HUES6 (cell line): ENCODE results near the gene MYH15.

Source experiments
- H3K27ac ChIP-seq: 2 replicates; pipeline ENCODE4 v1.7.0; 2013; ENCODE audit warnings: low read depth, mild to moderate bottlenecking, low read length, inconsistent platforms
- H3K27me3 ChIP-seq: 2 replicates; pipeline ENCODE4 v1.6.1; 2013; ENCODE audit warnings: low read length; ENCODE audit not compliant: control insufficient read depth, insufficient read depth
- H3K36me3 ChIP-seq: 2 replicates; pipeline ENCODE4 v1.6.1; 2013; ENCODE audit warnings: low read length; ENCODE audit not compliant: control insufficient read depth, insufficient read depth
- H3K4me1 ChIP-seq: 2 replicates; pipeline ENCODE4 v1.6.1; 2013; ENCODE audit warnings: low read length; ENCODE audit not compliant: control insufficient read depth, insufficient read depth
- H3K4me3 ChIP-seq: 2 replicates; pipeline ENCODE4 v1.5.1; 2013; ENCODE audit warnings: low read depth, low read length
- H3K9ac ChIP-seq: one replicate; pipeline ENCODE4 v1.6.1; 2013; ENCODE audit warnings: mild to moderate bottlenecking, low read length
- H3K9me3 ChIP-seq: 2 replicates; pipeline ENCODE4 v1.6.1; 2013; ENCODE audit warnings: low read depth, low read length; ENCODE audit not compliant: control insufficient read depth, insufficient read depth

MYH15 gene

GRCh38 chr3:108493862-108494261 is 16.5 kb downstream of the MYH15 start:
- Histone ChIP-seq H3K9ac (no peak overlapping the region), H3K4me1 (no peaks in the 10 kb centered on the region), H3K9me3 (no peaks in the 10 kb centered on the region), H3K36me3 (no peaks in the 10 kb centered on the region), H3K4me3 (no peak overlapping the region), H3K27me3 (no peaks in the 10 kb centered on the region), H3K27ac (no peak overlapping the region)

DNA sequence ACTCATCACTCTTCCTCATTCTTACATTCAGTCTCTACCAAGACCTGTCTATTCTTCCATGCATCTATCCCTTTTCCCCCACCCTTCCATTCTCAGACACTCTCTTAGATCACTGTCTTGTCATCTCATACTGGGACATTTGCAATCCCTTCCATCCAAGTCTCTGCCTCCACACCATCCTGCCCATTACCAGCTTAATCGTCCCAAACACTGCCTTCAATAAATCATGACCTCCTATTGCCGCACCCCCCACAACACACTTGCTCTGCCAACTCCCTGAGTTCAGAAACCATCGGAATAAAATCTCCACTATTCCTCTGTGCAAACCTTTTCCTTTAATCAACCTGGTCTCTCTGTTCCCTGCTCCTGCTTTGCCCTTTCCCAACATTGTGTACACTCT is 18.9 kb downstream of the MYH15 start:
- Histone ChIP-seq H3K9me3 (no peaks in the 10 kb centered on the region), H3K4me1 (peaks cover 9% of the 10 kb centered on the region), H3K36me3 (no peaks in the 10 kb centered on the region), H3K4me3 (no peak overlapping the region), H3K9ac (no peak overlapping the region), H3K27ac (no peak overlapping the region), H3K27me3 (no peaks in the 10 kb centered on the region)

DNA sequence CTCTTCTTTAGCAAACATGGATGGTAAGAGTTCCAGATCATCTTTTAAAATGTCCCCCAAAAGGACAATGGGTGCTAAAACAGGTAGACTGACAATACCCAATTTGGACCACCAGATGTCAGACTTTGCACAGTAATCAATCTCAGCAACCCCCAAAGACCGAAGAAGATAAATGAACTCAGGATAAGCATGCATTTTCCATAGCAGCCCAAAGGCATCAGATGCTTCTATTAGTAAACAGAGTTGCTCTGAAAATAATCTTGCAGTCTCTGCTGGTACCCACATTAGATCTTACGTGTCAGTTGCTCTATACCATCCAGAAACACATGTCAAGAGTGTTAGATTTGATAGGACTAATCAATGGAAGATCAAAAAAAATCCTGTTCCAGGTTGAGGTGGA is 20.6 kb downstream of the MYH15 start:
- H3K9me3 ChIP-seq, result no peaks in the 10 kb centered on the region
- H3K4me3 ChIP-seq, result no peak overlapping the region
- no peak overlapping the region for H3K9ac ChIP-seq
- no peak overlapping the region for H3K27ac ChIP-seq
- peaks cover 26% of the 10 kb centered on the region for H3K4me1 ChIP-seq
- no peaks in the 10 kb centered on the region for H3K36me3 ChIP-seq
- no peaks in the 10 kb centered on the region for H3K27me3 ChIP-seq

DNA sequence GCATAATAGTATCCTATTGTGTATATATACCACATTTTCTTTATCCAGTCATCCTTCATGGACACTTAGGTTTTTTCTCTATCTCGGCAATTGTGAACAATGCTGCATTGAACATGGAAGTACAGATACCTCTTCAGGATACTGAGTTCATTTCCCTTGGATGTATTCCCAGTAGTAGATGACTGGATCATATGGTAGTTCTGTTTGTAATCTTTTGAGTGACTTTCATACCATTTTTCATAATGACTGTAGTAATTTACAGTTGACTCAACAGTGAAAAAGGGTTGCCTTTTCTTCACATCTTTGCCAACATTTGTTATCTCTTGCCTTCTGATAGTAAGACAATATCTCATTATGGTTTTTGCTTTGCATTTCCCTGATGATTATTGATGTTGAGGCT is 21.8 kb downstream of the MYH15 start:
- no peak overlapping the region for H3K9ac ChIP-seq
- no peaks in the 10 kb centered on the region for H3K9me3 ChIP-seq
- no peaks in the 10 kb centered on the region for H3K36me3 ChIP-seq
- H3K4me3 ChIP-seq, result no peak overlapping the region
- H3K27ac ChIP-seq, result no peak overlapping the region
- peaks cover 29% of the 10 kb centered on the region for H3K4me1 ChIP-seq
- H3K27me3 ChIP-seq, result no peaks in the 10 kb centered on the region

GRCh38 chr3:108487439-108487838 is 23.0 kb downstream of the MYH15 start:
- Histone ChIP-seq H3K36me3 (no peaks in the 10 kb centered on the region), H3K4me3 (no peak overlapping the region), H3K9ac (no peak overlapping the region), H3K27me3 (no peaks in the 10 kb centered on the region), H3K27ac (no peak overlapping the region), H3K9me3 (no peaks in the 10 kb centered on the region), H3K4me1 (peaks cover 29% of the 10 kb centered on the region)

GRCh38 chr3:108486941-108487340 is 23.5 kb downstream of the MYH15 start:
- H3K4me1 ChIP-seq, result peaks cover 29% of the 10 kb centered on the region
- H3K27ac ChIP-seq, result no peak overlapping the region; the same call in 1 of the 2 replicates
- H3K9ac ChIP-seq, result no peak overlapping the region
- no peak overlapping the region for H3K4me3 ChIP-seq
- H3K36me3 ChIP-seq, result no peaks in the 10 kb centered on the region
- no peaks in the 10 kb centered on the region for H3K27me3 ChIP-seq
- H3K9me3 ChIP-seq, result no peaks in the 10 kb centered on the region

DNA sequence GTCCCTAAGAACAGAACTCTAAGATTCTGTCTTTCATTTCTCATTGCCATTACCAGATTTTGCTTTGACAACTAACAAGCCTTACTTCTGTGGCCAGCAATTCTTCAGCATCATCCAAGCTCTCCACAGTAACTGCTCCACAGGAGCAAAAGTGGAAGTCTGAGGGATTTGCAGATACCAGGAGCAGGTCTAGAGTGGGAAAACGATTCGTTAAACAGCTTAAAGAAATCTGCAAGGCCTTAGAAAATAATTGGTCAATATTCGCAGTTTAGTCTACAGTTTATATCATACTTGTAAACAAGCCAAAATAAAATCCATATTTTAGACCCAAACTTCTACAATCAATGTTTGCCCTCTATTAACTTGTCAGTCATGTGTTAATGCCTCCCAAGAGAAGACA is 24.1 kb downstream of the MYH15 start:
- no peaks in the 10 kb centered on the region for H3K36me3 ChIP-seq
- H3K4me3 ChIP-seq, result no peak overlapping the region
- peaks cover 29% of the 10 kb centered on the region for H3K4me1 ChIP-seq
- no peaks in the 10 kb centered on the region for H3K9me3 ChIP-seq
- H3K27ac ChIP-seq, result no peak overlapping the region; the same call in 1 of the 2 replicates
- H3K9ac ChIP-seq, result no peak overlapping the region
- H3K27me3 ChIP-seq, result no peaks in the 10 kb centered on the region

- Histone ChIP-seq H3K9ac (peak overlapping the region; percentile 36), H3K36me3 (no peaks in the 10 kb centered on the region), H3K27ac (peak overlapping the region; percentile 42; the same call in 1 of the 2 replicates), H3K4me1 (peaks cover 29% of the 10 kb centered on the region), H3K9me3 (no peaks in the 10 kb centered on the region), H3K27me3 (no peaks in the 10 kb centered on the region), H3K4me3 (peak overlapping the region; percentile 29; the same call in 1 of the 2 replicates)
These were observed 25.2 kb downstream of the MYH15 start for GRCh38 chr3:108485146-108485545.

DNA sequence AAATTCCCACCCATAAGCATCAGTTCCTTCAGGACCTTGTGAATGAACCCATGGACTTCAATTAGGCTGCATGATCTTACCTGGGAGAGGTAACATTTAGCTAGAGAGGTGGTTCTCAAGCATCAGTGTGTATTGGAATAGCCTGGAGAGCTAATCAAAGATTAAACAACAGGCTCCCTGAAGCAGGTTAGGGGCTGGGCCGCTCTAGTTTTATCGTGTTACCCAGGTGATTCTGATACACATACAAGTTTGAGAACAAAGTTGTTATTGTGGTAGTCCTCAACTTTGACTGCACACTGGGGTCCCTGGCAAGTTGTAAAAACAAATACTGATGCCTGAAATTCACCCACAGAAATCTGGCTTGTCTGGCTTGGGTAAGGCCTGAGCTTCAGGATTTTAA is 31.2 kb downstream of the MYH15 start:
- Histone ChIP-seq H3K27me3 (no peaks in the 10 kb centered on the region), H3K9ac (no peak overlapping the region), H3K4me1 (no peaks in the 10 kb centered on the region), H3K4me3 (no peak overlapping the region), H3K9me3 (no peaks in the 10 kb centered on the region), H3K36me3 (no peaks in the 10 kb centered on the region), H3K27ac (no peak overlapping the region)

DNA sequence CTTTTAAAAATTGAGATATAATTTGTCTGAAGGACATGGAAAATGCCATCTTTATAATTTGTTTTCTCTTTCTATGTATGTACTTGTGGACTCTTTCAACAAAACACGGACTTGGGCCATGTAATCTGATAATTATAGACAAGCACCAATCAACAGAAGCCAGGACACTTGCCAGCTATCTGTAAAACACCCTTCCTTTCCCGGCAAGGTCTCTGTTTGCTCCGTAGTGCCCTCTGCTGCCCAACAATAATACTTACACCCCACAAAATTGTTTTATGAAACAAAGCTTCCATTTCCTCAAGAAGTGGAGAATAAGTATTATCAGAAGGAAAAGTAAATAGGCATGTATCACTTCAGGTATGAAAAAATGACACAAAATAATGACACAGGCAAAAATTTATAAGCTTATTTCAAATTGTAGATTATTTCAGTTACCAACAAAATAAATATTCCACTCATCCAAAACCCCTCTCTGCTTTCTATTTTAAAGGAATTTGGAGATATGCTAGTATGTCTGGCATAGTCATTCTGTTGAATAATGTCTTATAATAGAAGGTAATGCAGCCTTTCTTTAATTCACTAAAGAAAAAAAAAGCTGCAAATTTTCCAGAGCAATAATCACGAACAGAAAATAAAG is 32.8 kb downstream of the MYH15 start:
- no peak overlapping the region for H3K27ac ChIP-seq
- 0 out of 2 replicates have a peak, but pooled peaks cover under 1% of the 10 kb centered on the region for H3K4me1 ChIP-seq
- no peak overlapping the region for H3K9ac ChIP-seq

DNA sequence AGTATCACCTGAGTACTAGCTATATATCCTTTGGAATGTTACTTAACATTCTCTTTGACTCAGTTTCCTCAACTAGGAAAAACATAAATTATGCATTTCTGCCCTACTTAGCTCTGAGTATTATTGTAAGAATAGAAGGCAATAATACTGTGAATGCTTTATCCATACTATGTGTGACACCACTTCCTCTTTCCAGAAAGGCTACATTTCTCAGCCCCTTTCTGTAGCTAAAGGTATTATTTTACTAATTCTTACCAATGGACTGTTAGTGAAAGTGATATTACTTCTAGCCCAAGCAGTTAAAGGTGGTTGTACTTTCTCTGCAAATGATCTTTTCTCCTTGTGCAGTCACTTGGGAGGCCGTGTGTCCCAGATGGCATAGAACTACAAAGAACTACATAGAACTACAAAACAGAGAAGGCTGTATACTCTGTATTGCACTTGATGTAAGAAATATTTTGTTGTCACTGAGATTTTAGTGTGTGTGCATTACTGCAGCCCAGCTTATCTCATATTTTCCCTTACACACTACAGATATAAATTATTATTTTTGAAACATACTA is 35.1 kb downstream of the MYH15 start:
- no peaks in the 10 kb centered on the region for H3K27me3 ChIP-seq
- no peak overlapping the region for H3K9ac ChIP-seq
- no peak overlapping the region for H3K27ac ChIP-seq
- no peak overlapping the region for H3K4me3 ChIP-seq
- peaks cover 17% of the 10 kb centered on the region for H3K4me1 ChIP-seq
- no peaks in the 10 kb centered on the region for H3K9me3 ChIP-seq
- no peaks in the 10 kb centered on the region for H3K36me3 ChIP-seq

More for the DNA sequence above, 32.8 kb downstream of the MYH15 start:
- Histone ChIP-seq H3K4me3 (no peak overlapping the region), H3K9me3 (no peaks in the 10 kb centered on the region), H3K27me3 (no peaks in the 10 kb centered on the region), H3K36me3 (no peaks in the 10 kb centered on the region)
